Right hindlimb (tissue), 1 donor: ENCODE measurements around the gene HRCT1.

Experiments
- DNase-seq: peaks from one replicate; pipeline ENCODE4 v3.0.0-alpha.2; 2018

The HRCT1 gene

GRCh38 chr9:35945341-35946018 lies 39.5 kb downstream of the HRCT1 start:
- peak; percentile 80 for DNase-seq

DNA sequence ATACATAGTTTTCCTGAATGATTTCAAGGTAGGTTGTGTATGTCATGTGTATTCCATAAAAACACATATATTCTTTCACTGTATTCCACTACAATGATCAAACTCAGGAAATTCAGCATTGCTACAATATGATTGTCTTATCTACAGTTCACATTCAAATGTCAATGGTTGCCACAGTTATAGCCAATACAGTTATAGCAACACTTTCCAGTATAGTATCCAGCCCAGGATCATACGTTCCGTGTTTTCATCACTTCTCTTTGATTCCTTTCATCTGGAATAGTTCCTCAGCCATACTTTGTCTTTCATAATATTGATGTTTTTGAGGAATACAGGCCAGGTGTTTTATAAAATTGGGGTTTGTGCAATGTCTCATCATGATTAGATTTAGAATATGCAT lies 42.4 kb downstream of the HRCT1 start:
- DNase-seq, result no peak

- no peak for DNase-seq
These were observed 42.9 kb downstream of the HRCT1 start for GRCh38 chr9:35948901-35949318.

DNA sequence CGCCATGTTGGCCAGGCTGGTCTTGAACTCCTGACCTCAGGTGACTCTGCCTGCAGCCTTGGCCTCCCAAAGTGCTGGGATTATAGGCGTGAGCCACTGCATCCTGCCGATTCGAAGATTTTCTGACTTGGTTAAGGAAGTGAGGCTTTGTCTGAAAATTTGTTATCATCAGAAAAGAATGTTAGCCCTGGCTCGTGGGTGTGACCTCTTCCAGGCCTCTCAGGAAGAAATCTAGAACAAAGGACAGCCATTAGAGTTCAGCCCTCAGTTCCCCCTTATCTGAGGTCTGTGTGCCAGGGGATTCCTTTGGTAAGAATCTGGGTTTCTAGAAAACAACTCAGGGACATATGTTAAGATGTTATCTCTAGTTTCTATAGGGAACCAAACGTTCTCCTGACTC lies 45.7 kb downstream of the HRCT1 start:
- DNase-seq, result no peak

DNA sequence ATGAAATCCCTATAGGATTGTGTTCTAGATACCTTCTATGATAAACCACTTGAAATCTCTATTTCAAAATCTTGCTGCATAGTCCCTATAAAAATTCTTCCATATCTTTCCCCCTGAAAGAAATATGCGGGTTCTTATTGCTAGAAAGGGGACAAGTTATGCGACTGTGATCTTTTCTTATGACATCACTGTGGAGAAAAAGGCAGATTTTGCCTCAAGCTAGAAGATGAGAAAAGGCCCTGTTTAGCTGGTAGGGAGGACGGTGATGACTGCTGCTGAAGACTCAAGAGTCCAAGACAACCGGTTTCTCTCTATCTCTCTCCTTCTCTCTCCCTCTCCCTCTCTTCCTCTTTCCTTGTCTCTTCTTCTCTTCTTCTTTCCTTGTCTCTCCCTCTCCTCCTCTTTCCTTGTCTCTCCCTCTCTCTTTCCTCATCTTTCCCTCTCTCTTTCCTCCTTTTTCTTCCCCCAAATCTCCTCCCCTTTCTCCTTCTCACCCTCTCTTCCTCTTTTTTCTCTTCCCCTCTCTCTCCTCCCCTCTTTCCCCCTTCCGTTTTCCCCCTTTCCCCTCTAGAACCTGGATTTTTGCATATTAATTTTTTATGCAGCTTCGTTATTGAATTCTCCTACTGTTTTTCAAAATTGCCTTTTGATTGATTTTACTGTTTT lies 46.7 kb downstream of the HRCT1 start:
- no peak for DNase-seq

DNA sequence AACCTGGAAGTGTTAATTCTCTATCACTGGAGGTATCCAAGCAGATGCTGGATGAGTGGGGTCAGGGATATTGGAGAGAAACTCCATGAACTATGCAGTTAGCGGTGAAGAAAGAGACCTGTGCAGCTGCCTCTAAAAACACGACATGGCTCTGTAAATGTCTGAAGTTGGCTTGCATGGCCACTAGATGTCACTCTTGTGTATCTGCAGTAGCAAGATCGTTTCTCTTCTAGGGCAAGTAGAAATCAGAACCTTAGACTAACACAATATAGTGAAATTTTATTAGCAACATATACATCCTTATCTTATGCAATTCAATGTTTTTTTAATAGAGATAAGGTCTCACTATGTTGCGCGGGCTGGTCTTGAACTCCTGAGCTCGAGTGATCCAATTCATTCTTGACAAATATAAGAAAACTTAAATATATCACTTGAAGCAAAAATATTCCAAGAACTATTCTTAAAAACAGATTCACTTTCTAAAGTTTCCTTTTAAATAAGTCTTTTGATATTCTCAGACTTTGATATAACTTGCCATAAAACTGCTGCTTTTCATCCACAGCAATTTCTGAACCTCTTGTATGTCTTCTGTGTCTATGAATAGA lies 49.0 kb downstream of the HRCT1 start:
- DNase-seq, result peak; percentile 69

DNA sequence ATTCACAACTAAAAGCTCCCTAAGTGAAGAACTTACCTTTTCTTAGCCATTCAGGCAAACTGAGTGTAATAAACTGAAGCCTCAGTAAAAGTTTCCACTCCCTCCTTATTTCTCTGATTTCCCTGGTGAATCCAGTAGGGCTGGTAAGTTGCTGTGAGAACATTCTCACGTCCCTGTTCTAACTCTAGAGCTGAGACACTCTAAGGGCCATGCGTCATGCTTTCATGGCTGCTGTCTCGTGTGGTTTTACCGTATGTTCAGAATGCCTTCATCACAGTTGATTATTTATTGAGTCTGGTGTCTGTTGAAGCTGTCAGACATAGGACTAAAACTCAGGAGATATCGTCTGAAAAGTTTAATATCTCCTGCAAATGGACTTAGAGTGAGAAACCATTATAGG lies 50.6 kb downstream of the HRCT1 start:
- no peak for DNase-seq
